ENCODE measurements around the gene ABCA4.
A peak's percentile ranks its signal among the peaks of the same experiment; 100 is the strongest.
"Not testable (repeated sequence)": the region's sequence is repeated elsewhere in the genome, so short reads cannot be mapped to it uniquely, and the experiment has no call there.

Gene ABCA4

GRCh38 chr1:93995837-93996536, 125.0 kb downstream of the ABCA4 start:
- peak; percentile 27 for DNase-seq (ENCODE audit: low read depth, low spot score)
- H3K4me3 ChIP-seq (ENCODE audit: low read length): no peak overlapping the region

- DNase-seq (ENCODE audit: low read depth, low spot score): no peak
- H3K4me3 ChIP-seq (ENCODE audit: low read length): no peak overlapping the region
Observed at GRCh38 chr1:93993731-93994130, 127.2 kb downstream of the ABCA4 start.

- no peak overlapping the region for H3K4me3 ChIP-seq (ENCODE audit: low read length)
- DNase-seq (ENCODE audit: low read depth, low spot score): no peak
Observed at GRCh38 chr1:93992954-93993353, 128.0 kb downstream of the ABCA4 start.

GRCh38 chr1:93992190-93992589, 128.8 kb downstream of the ABCA4 start:
- DNase-seq (ENCODE audit: low read depth, low spot score): no peak
- no peak overlapping the region for H3K4me3 ChIP-seq (ENCODE audit: low read length)

- no peak overlapping the region for H3K4me3 ChIP-seq (ENCODE audit: low read length)
- no peak for DNase-seq (ENCODE audit: low read depth, low spot score)
Observed at GRCh38 chr1:93991271-93991670, 129.7 kb downstream of the ABCA4 start.

- not testable (repeated sequence) for DNase-seq (ENCODE audit: low read depth, low spot score); H3K4me3 ChIP-seq (ENCODE audit: low read length)
Observed at GRCh38 chr1:93990477-93990876, 130.5 kb downstream of the ABCA4 start.

GRCh38 chr1:93990010-93990409, 130.9 kb downstream of the ABCA4 start:
- DNase-seq (ENCODE audit: low read depth, low spot score): no peak
- no peak overlapping the region for H3K4me3 ChIP-seq (ENCODE audit: low read length)

- H3K4me3 ChIP-seq (ENCODE audit: low read length): no peak overlapping the region
- DNase-seq (ENCODE audit: low read depth, low spot score): no peak
Observed at GRCh38 chr1:93989601-93990000, 131.3 kb downstream of the ABCA4 start.

GRCh38 chr1:93988634-93989350, 132.2 kb downstream of the ABCA4 start:
- no peak overlapping the region for H3K4me3 ChIP-seq (ENCODE audit: low read length)
- no peak for DNase-seq (ENCODE audit: low read depth, low spot score)

- DNase-seq (ENCODE audit: low read depth, low spot score): no peak
Observed at GRCh38 chr1:93981274-93981667, 139.7 kb downstream of the ABCA4 start.

GRCh38 chr1:93980320-93981273, 140.4 kb downstream of the ABCA4 start:
- no peak overlapping the region for H3K4me3 ChIP-seq (ENCODE audit: low read length)

More at GRCh38 chr1:93981274-93981667, 139.7 kb downstream of the ABCA4 start:
- H3K4me3 ChIP-seq (ENCODE audit: low read length): no peak overlapping the region

GRCh38 chr1:93979718-93980319, 141.1 kb downstream of the ABCA4 start:
- no peak for DNase-seq (ENCODE audit: low read depth, low spot score)
- H3K4me3 ChIP-seq (ENCODE audit: low read length): no peak overlapping the region

More at GRCh38 chr1:93980320-93981273, 140.4 kb downstream of the ABCA4 start:
- peak; percentile 29 for DNase-seq (ENCODE audit: low read depth, low spot score)

- no peak overlapping the region for H3K4me3 ChIP-seq (ENCODE audit: low read length)
- DNase-seq (ENCODE audit: low read depth, low spot score): no peak
Observed at GRCh38 chr1:93979040-93979717, 141.8 kb downstream of the ABCA4 start.

- no peak overlapping the region for H3K4me3 ChIP-seq (ENCODE audit: low read length)
- DNase-seq (ENCODE audit: low read depth, low spot score): no peak
Observed at GRCh38 chr1:93977598-93977945, 143.4 kb downstream of the ABCA4 start.

- DNase-seq (ENCODE audit: low read depth, low spot score): no peak
- no peak overlapping the region for H3K4me3 ChIP-seq (ENCODE audit: low read length)
Observed at GRCh38 chr1:93976711-93977597, 144.0 kb downstream of the ABCA4 start.

GRCh38 chr1:93976291-93976690, 144.7 kb downstream of the ABCA4 start:
- H3K4me3 ChIP-seq (ENCODE audit: low read length): no peak overlapping the region
- no peak for DNase-seq (ENCODE audit: low read depth, low spot score)

- no peak for DNase-seq (ENCODE audit: low read depth, low spot score)
- no peak overlapping the region for H3K4me3 ChIP-seq (ENCODE audit: low read length)
Observed at GRCh38 chr1:93972341-93972740, 148.6 kb downstream of the ABCA4 start.

GRCh38 chr1:93969887-93970286, 151.1 kb downstream of the ABCA4 start:
- H3K4me3 ChIP-seq (ENCODE audit: low read length): no peak overlapping the region
- no peak for DNase-seq (ENCODE audit: low read depth, low spot score)
